Astrocyte (in vitro differentiated cells and primary cell): Measurements from ENCODE around the gene HYDIN. TPM values are rescaled to one million over a fixed set of nuclear protein-coding genes. Genes with fewer than 3 reads are reported as not detected.
A peak's percentile ranks its signal among the peaks of the same experiment; 100 is the strongest.

Experiments
- DNase-seq: peaks from one replicate; pipeline ENCODE4 v3.0.0-alpha.2; 2010; ENCODE audit warnings: low read depth
- FAIRE-seq: peaks from 2 replicates; lab custom pipeline; 2011; peaks lifted over from hg19 to GRCh38; lab: Jason Lieb, UNC
- H2AFZ ChIP-seq: 2 replicates; pipeline ENCODE4 v1.6.0; 2012; ENCODE audit warnings: low read depth, low read length, inconsistent platforms
- H3K27ac ChIP-seq: 2 replicates; pipeline ENCODE4 v1.5.1; 2011; ENCODE audit warnings: low read depth, low read length, inconsistent platforms
- H3K27me3 ChIP-seq: 2 replicates; pipeline ENCODE4 v1.6.0; 2011; ENCODE audit warnings: low read length, inconsistent platforms; ENCODE audit not compliant: insufficient read depth
- H3K36me3 ChIP-seq: 2 replicates; pipeline ENCODE4 v1.5.1; 2011; ENCODE audit warnings: low read length, inconsistent platforms; ENCODE audit not compliant: insufficient read depth
- H3K4me1 ChIP-seq: 2 replicates; pipeline ENCODE4 v1.5.1; 2011; ENCODE audit warnings: low read length, inconsistent platforms; ENCODE audit not compliant: insufficient read depth
- H3K4me2 ChIP-seq: 2 replicates; pipeline ENCODE4 v1.6.0; 2012; ENCODE audit warnings: low read length, inconsistent platforms
- H3K4me3 ChIP-seq: 2 replicates; pipeline ENCODE4 v1.5.1; 2011; ENCODE audit warnings: low read depth, mild to moderate bottlenecking, low read length, inconsistent platforms; ENCODE audit not compliant: insufficient read depth
- H3K79me2 ChIP-seq: 2 replicates; pipeline ENCODE4 v1.6.0; 2012; ENCODE audit warnings: mild to moderate bottlenecking, low read length, inconsistent platforms; ENCODE audit not compliant: insufficient read depth
- H3K9ac ChIP-seq: 2 replicates; pipeline ENCODE4 v1.6.0; 2012; ENCODE audit warnings: mild to moderate bottlenecking, low read length, inconsistent platforms
- H3K9me3 ChIP-seq: 2 replicates; pipeline ENCODE4 v1.5.1; 2012; ENCODE audit warnings: low read depth, mild to moderate bottlenecking, low read length, inconsistent platforms; ENCODE audit not compliant: insufficient read depth
- H4K20me1 ChIP-seq: 2 replicates; pipeline ENCODE4 v1.6.0; 2012; ENCODE audit warnings: low read length, inconsistent platforms; ENCODE audit not compliant: insufficient read depth
- H3K27ac Mint-ChIP-seq: one replicate; pipeline ENCODE4 v1.8.0; 2021; ENCODE audit warnings: mild to moderate bottlenecking, mixed read lengths; ENCODE audit not compliant: unreplicated experiment
- H3K27me3 Mint-ChIP-seq: one replicate; pipeline ENCODE4 v1.8.0; 2021; ENCODE audit warnings: low read depth, mixed read lengths; ENCODE audit not compliant: unreplicated experiment
- H3K36me3 Mint-ChIP-seq: one replicate; pipeline ENCODE4 v1.8.0; 2021; ENCODE audit warnings: low read depth, mixed read lengths; ENCODE audit not compliant: unreplicated experiment
- H3K4me1 Mint-ChIP-seq: one replicate; pipeline ENCODE4 v1.8.0; 2021; ENCODE audit warnings: low read depth, mixed read lengths; ENCODE audit not compliant: unreplicated experiment
- H3K4me3 Mint-ChIP-seq: one replicate; pipeline ENCODE4 v1.8.0; 2021; ENCODE audit warnings: mild to moderate bottlenecking, moderate library complexity, mixed read lengths; ENCODE audit not compliant: unreplicated experiment
- H3K9me3 Mint-ChIP-seq: one replicate; pipeline ENCODE4 v1.8.0; 2021; ENCODE audit warnings: mild to moderate bottlenecking, mixed read lengths; ENCODE audit not compliant: unreplicated experiment
- CTCF ChIP-seq: IDR thresholded peaks from 2 replicates; pipeline ENCODE4 v1.5.1; 2011; ENCODE audit warnings: low read depth, mild to moderate bottlenecking, inconsistent platforms, low read length, moderate library complexity; ENCODE audit not compliant: insufficient read depth
- EZH2 ChIP-seq: IDR thresholded peaks from 2 replicates; pipeline ENCODE4 v1.6.1; 2012; ENCODE audit warnings: mild to moderate bottlenecking, low read length, inconsistent platforms; ENCODE audit not compliant: insufficient read depth
- total RNA-seq: library from RNA; stranded (reverse); gene quantifications from 2 replicates; pipeline ENCODE4 v1.2.1, GENCODE V29; 2021

The HYDIN gene
- total RNA-seq, 1 donor from 2014 or later, result 1.4 TPM

- Histone ChIP-seq H4K20me1 (no peaks in the 10 kb centered on the region), H3K4me2 (no peak overlapping the region), H3K9ac (no peak overlapping the region), H3K79me2 (no peaks in the 10 kb centered on the region), H3K27ac (no peak overlapping the region), H2AFZ (no peak overlapping the region), H3K4me3 (no peak overlapping the region), H3K36me3 (no peaks in the 10 kb centered on the region), H3K4me1 (peaks cover 17% of the 10 kb centered on the region), H3K27me3 (no peaks in the 10 kb centered on the region), H3K9me3 (no peaks in the 10 kb centered on the region)
- Mint-ChIP-seq H3K9me3 (peaks cover 2% of the 10 kb centered on the region), H3K36me3 (peaks cover 2% of the 10 kb centered on the region), H3K4me3 (no peak overlapping the region), H3K4me1 (peaks cover 10% of the 10 kb centered on the region), H3K27me3 (peaks cover 18% of the 10 kb centered on the region), H3K27ac (no peak overlapping the region)
- DNase-seq (no peak), FAIRE-seq (no peak)
- TF ChIP-seq EZH2, result no peak
- TF ChIP-seq CTCF, result no peak
Measured at GRCh38 chr16:70809392-70810060, 421.0 kb downstream of the HYDIN start.

DNA sequence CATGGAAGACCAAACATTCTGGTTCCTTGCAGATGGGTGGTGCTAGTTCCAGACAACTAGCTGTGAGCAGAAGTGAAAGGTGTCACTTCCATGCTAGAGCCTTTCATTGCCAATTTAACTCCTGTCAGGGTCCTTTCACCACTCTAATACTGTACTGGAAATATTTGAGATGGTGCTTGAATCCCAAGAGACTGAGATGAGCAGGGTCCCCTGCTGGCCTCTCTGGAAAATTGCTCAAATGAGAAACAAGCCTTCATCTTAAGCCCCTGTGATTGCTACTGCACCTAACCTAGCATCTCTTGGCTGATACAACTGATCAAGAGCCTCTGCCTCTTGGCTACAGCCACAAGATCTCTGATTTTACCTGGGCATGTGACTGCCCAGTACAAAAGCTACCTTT is 422.2 kb downstream of the HYDIN start:
- TF ChIP-seq CTCF (no peak), EZH2 (no peak)
- no peak overlapping the region for H3K27ac ChIP-seq
- Mint-ChIP-seq H3K27ac (no peak overlapping the region), H3K9me3 (peaks cover 2% of the 10 kb centered on the region), H3K36me3 (peaks cover 2% of the 10 kb centered on the region), H3K4me1 (peaks cover 18% of the 10 kb centered on the region), H3K27me3 (peaks cover 18% of the 10 kb centered on the region), H3K4me3 (no peak overlapping the region)
- no peaks in the 10 kb centered on the region for H4K20me1 ChIP-seq
- H3K9me3 ChIP-seq, result no peaks in the 10 kb centered on the region
- H3K4me3 ChIP-seq, result no peak overlapping the region
- no peaks in the 10 kb centered on the region for H3K27me3 ChIP-seq
- no peak overlapping the region for H2AFZ ChIP-seq
- peaks cover 22% of the 10 kb centered on the region for H3K4me1 ChIP-seq
- H3K36me3 ChIP-seq, result no peaks in the 10 kb centered on the region
- no peak overlapping the region for H3K4me2 ChIP-seq
- no peaks in the 10 kb centered on the region for H3K79me2 ChIP-seq
- FAIRE-seq (no peak), DNase-seq (no peak)
- H3K9ac ChIP-seq, result no peak overlapping the region

- H3K4me3 Mint-ChIP-seq, result no peak overlapping the region
- no peak overlapping the region for H3K4me3 ChIP-seq
Measured at GRCh38 chr16:70805787-70806186, 424.7 kb downstream of the HYDIN start.

More at GRCh38 chr16:70805787-70806186, 424.7 kb downstream of the HYDIN start:
- H2AFZ ChIP-seq, result no peak overlapping the region
- H3K9ac ChIP-seq, result no peak overlapping the region
- no peaks in the 10 kb centered on the region for H3K36me3 ChIP-seq
- no peaks in the 10 kb centered on the region for H4K20me1 ChIP-seq
- peaks cover 2% of the 10 kb centered on the region for H3K79me2 ChIP-seq
- no peaks in the 10 kb centered on the region for H3K27me3 ChIP-seq
- peak overlapping the region; percentile 64 for H3K4me2 ChIP-seq
- peaks cover 31% of the 10 kb centered on the region for H3K4me1 ChIP-seq
- FAIRE-seq (no peak), DNase-seq (peak; percentile 86)
- Mint-ChIP-seq H3K4me1 (peaks cover 21% of the 10 kb centered on the region), H3K36me3 (peaks cover 2% of the 10 kb centered on the region), H3K27ac (peak overlapping the region; percentile 59), H3K9me3 (peaks cover 2% of the 10 kb centered on the region), H3K27me3 (peaks cover 17% of the 10 kb centered on the region)
- TF ChIP-seq EZH2 (no peak), CTCF (no peak)
- peak overlapping the region; percentile 91 for H3K27ac ChIP-seq
- H3K9me3 ChIP-seq, result no peaks in the 10 kb centered on the region
